H7 (cell line): ENCODE data around the gene THAP3. TPM values are rescaled to one million over a fixed set of nuclear protein-coding genes. Genes with fewer than 3 reads are reported as not detected.

Experiments
- total RNA-seq: library from RNA; depleted of rRNA; stranded (reverse); fragments of >200 nt; shearing (Covaris generic); gene quantifications from 2 replicates; pipeline ENCODE4 v1.2.3, GENCODE V29; 2014; rRNA removed

The THAP3 gene
- total RNA-seq, 1 experiment from 2014 or later, result 47.7 TPM

Other genes starting within 250 kb of the THAP3 start
- 68.9 and 76.3 TPM in 2 replicates for gene ACOT7, start 231.1 kb upstream of the THAP3 start, total RNA-seq
- gene HES2, start 204.9 kb upstream of the THAP3 start, total RNA-seq, result 0.04 and 0.62 TPM in 2 replicates
- 8.7 and 9.3 TPM in 2 replicates for gene ESPN, start 200.1 kb upstream of the THAP3 start, total RNA-seq
- gene TNFRSF25, start 158.7 kb upstream of the THAP3 start, total RNA-seq, result 5.4 and 15.7 TPM in 2 replicates
- 17.2 and 27.4 TPM in 2 replicates for gene PLEKHG5, start 133.2 kb upstream of the THAP3 start, total RNA-seq
- gene NOL9, start 70.4 kb upstream of the THAP3 start, total RNA-seq, result 32.7 and 37.2 TPM in 2 replicates
- gene TAS1R1, start 69.6 kb upstream of the THAP3 start, total RNA-seq, result 0.10 and 0.15 TPM in 2 replicates
- 40.3 and 40.4 TPM in 2 replicates for gene ZBTB48, start 44.9 kb upstream of the THAP3 start, total RNA-seq
- gene KLHL21, start 22.0 kb upstream of the THAP3 start, total RNA-seq, result 35.0 and 41.1 TPM in 2 replicates
- 36.6 and 44.5 TPM in 2 replicates for gene PHF13, start 11.1 kb upstream of the THAP3 start, total RNA-seq
- 75.8 and 79.9 TPM in 2 replicates for gene DNAJC11, start 76.9 kb downstream of the THAP3 start, total RNA-seq
- 98.8 and 102 TPM in 2 replicates for gene CAMTA1, start 160.6 kb downstream of the THAP3 start, total RNA-seq